ENCODE measurements around the gene MRPL24.
"Not testable (repeated sequence)": the region's sequence is repeated elsewhere in the genome, so short reads cannot be mapped to it uniquely, and the experiment has no call there.

Gene MRPL24

GRCh38 chr1:156757572-156758253 is 16.8 kb upstream of the MRPL24 start:
- not testable (repeated sequence) for DNase-seq

GRCh38 chr1:156756355-156756754 is 15.5 kb upstream of the MRPL24 start:
- no peak for DNase-seq

- no peak for DNase-seq
These were observed 14.7 kb upstream of the MRPL24 start for GRCh38 chr1:156755527-156755950.

- no peak for DNase-seq
These were observed 13.3 kb upstream of the MRPL24 start for GRCh38 chr1:156754219-156754618.

- DNase-seq, result no peak
These were observed 12.1 kb upstream of the MRPL24 start for GRCh38 chr1:156752843-156753482.

GRCh38 chr1:156751757-156752481 is 11.0 kb upstream of the MRPL24 start:
- DNase-seq, result peak; percentile 96

GRCh38 chr1:156751451-156751756 is 10.5 kb upstream of the MRPL24 start, which contains the start of gene HDGF:
HDGF (minus strand) TSS chr1:156751675; CDS start chr1:156751429, 246 bp downstream.
- DNase-seq, result no peak

GRCh38 chr1:156750711-156751450 is 10.0 kb upstream of the MRPL24 start:
- DNase-seq, result no peak

GRCh38 chr1:156750191-156750672 is 9.3 kb upstream of the MRPL24 start:
- no peak for DNase-seq

- no peak for DNase-seq
These were observed 8.7 kb upstream of the MRPL24 start for GRCh38 chr1:156749419-156750118.

GRCh38 chr1:156748670-156749418 is 8.0 kb upstream of the MRPL24 start:
- no peak for DNase-seq

GRCh38 chr1:156747742-156748669 is 7.1 kb upstream of the MRPL24 start:
- DNase-seq, result no peak

- DNase-seq, result peak; percentile 78
These were observed 6.1 kb upstream of the MRPL24 start for GRCh38 chr1:156746728-156747631.

GRCh38 chr1:156746406-156746727 is 5.5 kb upstream of the MRPL24 start:
- DNase-seq, result no peak

GRCh38 chr1:156745881-156746280 is 5.0 kb upstream of the MRPL24 start:
- DNase-seq, result no peak

- DNase-seq, result no peak
These were observed 4.0 kb upstream of the MRPL24 start for GRCh38 chr1:156744786-156745419.

- DNase-seq, result no peak
These were observed 3.5 kb upstream of the MRPL24 start for GRCh38 chr1:156744344-156744743.

- DNase-seq, result no peak
These were observed 2.7 kb upstream of the MRPL24 start for GRCh38 chr1:156743367-156744302.

All from 8988T (cell line).